Measurements from ENCODE around the gene MAT1A. TPM values are rescaled to one million over a fixed set of nuclear protein-coding genes. Genes with fewer than 3 reads are reported as not detected.

The MAT1A gene
- total and polyA plus RNA-seq, 9 of the 15 experiments (the other 6 are each of a cell fraction or from before 2014, with no cell fraction given): 0.03 to 0.30 (median 0.11) TPM; not detected in 2

- no peaks in the 10 kb centered on the region for H3K79me2 ChIP-seq (ENCODE audit: control insufficient read depth, insufficient read depth, low read length)
- ATAC-seq: no peak
- CTCF ChIA-PET (ENCODE audit: low intra/inter-chr PET ratio): no interaction called here
Observed at GRCh38 chr10:80320377-80320776, 30.9 kb upstream of the MAT1A start.

More at GRCh38 chr10:80320377-80320776, 30.9 kb upstream of the MAT1A start:
- POLR2A ChIA-PET: no interaction called here
- Histone ChIP-seq H3K36me3 (ENCODE audit: control insufficient read depth, insufficient read depth, low read length) (no peaks in the 10 kb centered on the region), H3K4me3 (no peak overlapping the region), H3K9ac (ENCODE audit: insufficient read depth in 1 of 2, low read depth in 2 of 2, low read length in 2 of 2) (no peak overlapping the region), H3K27me3 (ENCODE audit: control insufficient read depth in 2 of 2, insufficient read depth in 2 of 2, low read length in 2 of 2) (peaks cover 3 to 15% of the 10 kb centered on the region in 2 experiments; a peak in 2 of 5 replicates), H3K4me2 (ENCODE audit: insufficient read depth, low read length) (no peak overlapping the region), H3K27ac (ENCODE audit: extremely low read depth, low read depth, low read length) (no peak overlapping the region), H3K9me1 (ENCODE audit: control insufficient read depth, insufficient read depth, low read length) (no peaks in the 10 kb centered on the region), H3K4me1 (replicated peaks in 1 of 2; ENCODE audit: control insufficient read depth in 2 of 2, insufficient read depth in 2 of 2, low read length in 2 of 2) (peaks cover 0 to 2% of the 10 kb centered on the region in 2 experiments; a peak in 1 of 5 replicates), H2AFZ (ENCODE audit: low read depth, low read length) (no peak overlapping the region), H4K20me1 (replicated peaks; ENCODE audit: control insufficient read depth, insufficient read depth, low read length) (no peaks in the 10 kb centered on the region), H3K9me3 (replicated peaks; ENCODE audit: control insufficient read depth, insufficient read depth, low read depth, low read length) (no peaks in the 10 kb centered on the region)
- intact Hi-C loops (cut with micrococcal nuclease) (no loop called here), in situ Hi-C loops (cut with MboI) (no loop called here)
- BruUV-seq (replicated peaks): no TSS peak
- TF ChIP-seq RBM14 (IDR thresholded peaks at IDR 0.05; ENCODE audit: borderline replicate concordance, insufficient read depth, low read depth, low read length) (no peak), ZBTB26 (CRISPR knock-in tag; IDR thresholded peaks at IDR 0.05) (no peak), ZNF41 (CRISPR knock-in tag; conservative IDR thresholded peaks at IDR 0.05) (no peak), SP2 (IDR thresholded peaks at IDR 0.05; ENCODE audit: extremely low read depth, low read depth, low read length, poor library complexity, severe bottlenecking) (no peak), ZNF785 (CRISPR knock-in tag; IDR thresholded peaks at IDR 0.05) (no peak), CC2D1A (IDR thresholded peaks at IDR 0.05) (no peak), FOXA3 (CRISPR knock-in tag; conservative IDR thresholded peaks at IDR 0.05 in 1 of 2, IDR thresholded peaks at IDR 0.05 in 1 of 2) (no peak), CBFA2T2 (conservative IDR thresholded peaks at IDR 0.05) (no peak), ZSCAN32 (CRISPR knock-in tag; IDR thresholded peaks at IDR 0.05) (no peak), COPS2 (conservative IDR thresholded peaks at IDR 0.05) (no peak)
- DNase-seq (ENCODE audit: extremely low read depth in 1 of 4, low spot score in 3 of 4): no peak
- FAIRE-seq: no peak

Data from K562 (cell line).